ENCODE results near the gene SSR4. TPM values are rescaled to one million over a fixed set of nuclear protein-coding genes. Genes with fewer than 3 reads are reported as not detected.

Gene SSR4
- total and polyA plus RNA-seq, 12 donors, result 94.1 to 551 (median 147) TPM

GRCh38 chrX:153844509-153845082 is 50.1 kb downstream of the SSR4 start:
- Histone ChIP-seq H3K4me1 (no peaks in the 10 kb centered on the region), H3K9me3 (no peaks in the 10 kb centered on the region), H3K36me3 (no peaks in the 10 kb centered on the region), H3K27ac (no peak overlapping the region), H3K27me3 (peaks cover 0 to 94% (median 0%) of the 10 kb centered on the region in 7 donors), H3K4me3 (no peak overlapping the region)
- WGBS, 2 donors, result 23 to 28% methylated on average over 6 of the region's 6 CpGs
- ATAC-seq (no peak), DNase-seq (no peak)
- intact Hi-C loops (cut with DNase I), result no loop called here
- TF ChIP-seq CTCF (IDR thresholded peaks at IDR 0.05), result no peak

- DNase-seq, result no peak
- no peak for ATAC-seq
- no peak for TF ChIP-seq CTCF (IDR thresholded peaks at IDR 0.05)
- intact Hi-C loops (cut with DNase I), result no loop called here
- 35 to 44% methylated on average over 6 of the region's 6 CpGs for WGBS, 2 donors
- H3K27ac ChIP-seq, result no peak overlapping the region
- H3K9me3 ChIP-seq, result no peaks in the 10 kb centered on the region
- H3K27me3 ChIP-seq, result peaks cover 0 to 94% (median 0%) of the 10 kb centered on the region in 7 donors
- H3K4me3 ChIP-seq, result no peak overlapping the region
- no peaks in the 10 kb centered on the region for H3K4me1 ChIP-seq
- H3K36me3 ChIP-seq, result no peaks in the 10 kb centered on the region
These were observed 50.7 kb downstream of the SSR4 start for GRCh38 chrX:153845195-153845594.

GRCh38 chrX:153845842-153846241 is 51.4 kb downstream of the SSR4 start:
- DNase-seq (no peak), ATAC-seq (no peak)
- Histone ChIP-seq H3K4me1 (no peaks in the 10 kb centered on the region), H3K27ac (no peak overlapping the region), H3K36me3 (no peaks in the 10 kb centered on the region), H3K9me3 (no peaks in the 10 kb centered on the region), H3K27me3 (peaks cover 0 to 93% (median 0%) of the 10 kb centered on the region in 7 donors), H3K4me3 (no peak overlapping the region)
- no peak for TF ChIP-seq CTCF (IDR thresholded peaks at IDR 0.05)
- intact Hi-C loops (cut with DNase I), result no loop called here
- WGBS, 2 donors, result 14 to 19% methylated on average over 3 of the region's 3 CpGs

Other genes with a start within 250 kb of the SSR4 start
- gene CCNQ, start 195.5 kb upstream of the SSR4 start, total RNA-seq, result 10 to 100 TPM; 16.9 to 50.1 (median 21.7) TPM
- 100 to 1,000 TPM in 1 of 2 donors, 10 to 100 TPM in 1; 95.2 to 132 TPM for gene CCNQ, start 195.5 kb upstream of the SSR4 start, polyA plus RNA-seq
- under 1 TPM in 1 of 10 donors, not detected in 9; 0.09 TPM for gene DUSP9, start 147.5 kb upstream of the SSR4 start, total RNA-seq
- gene DUSP9, start 147.5 kb upstream of the SSR4 start, polyA plus RNA-seq, result under 1 TPM in 1 of 2 donors, not detected in 1; 0.03 TPM
- 10 to 100 TPM in 2 of 10 donors, 1 to 10 TPM in 8; 3.6 to 15.6 (median 5.9) TPM for gene PNCK, start 120.9 kb upstream of the SSR4 start, total RNA-seq
- gene PNCK, start 120.9 kb upstream of the SSR4 start, polyA plus RNA-seq, result 1 to 10 TPM; 2.0 to 5.6 TPM
- gene SLC6A8, start 106.7 kb upstream of the SSR4 start, total RNA-seq, result 100 to 1,000 TPM; 150 to 238 (median 186) TPM
- 100 to 1,000 TPM; 128 to 155 TPM for gene SLC6A8, start 106.7 kb upstream of the SSR4 start, polyA plus RNA-seq
- gene BCAP31, start 70.3 kb upstream of the SSR4 start, total RNA-seq, result 100 to 1,000 TPM in 3 of 10 donors, 10 to 100 TPM in 7; 70.2 to 140 (median 85.4) TPM
- 100 to 1,000 TPM in 1 of 2 donors, 10 to 100 TPM in 1; 82.2 to 164 TPM for gene BCAP31, start 70.3 kb upstream of the SSR4 start, polyA plus RNA-seq
- gene ABCD1, start 69.8 kb upstream of the SSR4 start, total RNA-seq, result 10 to 100 TPM; 11.0 to 24.2 (median 14.4) TPM
- 10 to 100 TPM in 1 of 2 donors, 1 to 10 TPM in 1; 9.3 to 15.3 TPM for gene ABCD1, start 69.8 kb upstream of the SSR4 start, polyA plus RNA-seq
- gene PLXNB3, start 30.4 kb upstream of the SSR4 start, total RNA-seq, result 1 to 10 TPM; 2.1 to 5.8 (median 4.3) TPM
- 1 to 10 TPM; 1.1 to 8.1 TPM for gene PLXNB3, start 30.4 kb upstream of the SSR4 start, polyA plus RNA-seq
- 10 to 100 TPM; 20.3 to 52.7 (median 44.8) TPM for gene SRPK3, start 13.6 kb upstream of the SSR4 start, total RNA-seq
- gene SRPK3, start 13.6 kb upstream of the SSR4 start, polyA plus RNA-seq, result 10 to 100 TPM in 1 of 2 donors, 1 to 10 TPM in 1; 9.9 to 52.2 TPM
- gene IDH3G, start 293 bp upstream of the SSR4 start, total RNA-seq, result 10 to 100 TPM; 58.7 to 86.9 (median 74.5) TPM
- 10 to 100 TPM; 73.4 to 97.2 TPM for gene IDH3G, start 293 bp upstream of the SSR4 start, polyA plus RNA-seq
- gene PDZD4, start 35.9 kb downstream of the SSR4 start, total RNA-seq, result 1 to 10 TPM; 1.2 to 3.0 (median 2.0) TPM
- gene PDZD4, start 35.9 kb downstream of the SSR4 start, polyA plus RNA-seq, result 1 to 10 TPM; 2.4 to 4.5 TPM
- gene L1CAM, start 91.5 kb downstream of the SSR4 start, total RNA-seq, result 1 to 10 TPM; 1.1 to 5.6 (median 2.8) TPM
- gene L1CAM, start 91.5 kb downstream of the SSR4 start, polyA plus RNA-seq, result 1 to 10 TPM; 2.4 to 2.6 TPM
- 1 to 10 TPM; 1.4 to 4.9 (median 2.1) TPM for gene AVPR2, start 110.0 kb downstream of the SSR4 start, total RNA-seq
- 1 to 10 TPM; 6.6 to 8.9 TPM for gene AVPR2, start 110.0 kb downstream of the SSR4 start, polyA plus RNA-seq
- 10 to 100 TPM in 4 of 10 donors, 1 to 10 TPM in 6; 5.5 to 25.3 (median 8.2) TPM for gene ARHGAP4, start 131.6 kb downstream of the SSR4 start, total RNA-seq
- gene ARHGAP4, start 131.6 kb downstream of the SSR4 start, polyA plus RNA-seq, result 10 to 100 TPM; 19.1 to 65.5 TPM
- gene NAA10, start 140.4 kb downstream of the SSR4 start, total RNA-seq, result 10 to 100 TPM; 46.9 to 88.9 (median 54.5) TPM
- gene NAA10, start 140.4 kb downstream of the SSR4 start, polyA plus RNA-seq, result 100 to 1,000 TPM; 151 to 228 TPM
- gene RENBP, start 150.0 kb downstream of the SSR4 start, total RNA-seq, result 10 to 100 TPM in 4 of 10 donors, 1 to 10 TPM in 6; 7.0 to 17.0 (median 9.6) TPM
- 10 to 100 TPM in 1 of 2 donors, 1 to 10 TPM in 1; 6.0 to 16.6 TPM for gene RENBP, start 150.0 kb downstream of the SSR4 start, polyA plus RNA-seq
- 10 to 100 TPM; 26.5 to 41.6 (median 31.7) TPM for gene HCFC1, start 177.2 kb downstream of the SSR4 start, total RNA-seq
- gene HCFC1, start 177.2 kb downstream of the SSR4 start, polyA plus RNA-seq, result 10 to 100 TPM; 12.3 to 13.9 TPM
- gene TMEM187, start 178.1 kb downstream of the SSR4 start, total RNA-seq, result 10 to 100 TPM in 3 of 10 donors, 1 to 10 TPM in 7; 4.8 to 13.2 (median 8.0) TPM
- 1 to 10 TPM; 3.4 to 7.2 TPM for gene TMEM187, start 178.1 kb downstream of the SSR4 start, polyA plus RNA-seq
- gene IRAK1, start 225.2 kb downstream of the SSR4 start, total RNA-seq, result 10 to 100 TPM; 18.2 to 59.0 (median 27.1) TPM
- gene IRAK1, start 225.2 kb downstream of the SSR4 start, polyA plus RNA-seq, result 10 to 100 TPM; 26.4 to 58.7 TPM

Measured in heart right ventricle (tissue), 16 donors.